ENCODE results near the gene GREM2.

DNA sequence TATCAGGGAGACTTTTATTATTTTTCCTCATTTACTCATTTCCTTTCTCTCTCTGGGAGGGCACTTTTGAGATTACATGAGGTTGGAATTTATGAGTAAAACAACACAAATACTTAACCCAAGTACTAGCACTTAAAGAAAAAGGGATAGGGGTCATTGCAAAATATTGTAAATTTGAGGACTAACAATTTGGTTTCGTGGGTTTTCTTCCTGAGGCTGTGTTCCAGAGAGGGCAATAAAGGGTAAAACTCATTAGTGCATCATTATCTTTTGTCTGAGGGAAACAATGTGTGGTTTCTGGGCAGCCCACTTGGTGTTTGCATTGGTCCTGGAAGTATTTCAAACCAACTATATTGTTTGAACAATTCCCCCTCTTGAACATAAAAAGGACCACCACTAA lies 96.5 kb downstream of the GREM2 start:
- TF ChIP-seq, protein P1, sequence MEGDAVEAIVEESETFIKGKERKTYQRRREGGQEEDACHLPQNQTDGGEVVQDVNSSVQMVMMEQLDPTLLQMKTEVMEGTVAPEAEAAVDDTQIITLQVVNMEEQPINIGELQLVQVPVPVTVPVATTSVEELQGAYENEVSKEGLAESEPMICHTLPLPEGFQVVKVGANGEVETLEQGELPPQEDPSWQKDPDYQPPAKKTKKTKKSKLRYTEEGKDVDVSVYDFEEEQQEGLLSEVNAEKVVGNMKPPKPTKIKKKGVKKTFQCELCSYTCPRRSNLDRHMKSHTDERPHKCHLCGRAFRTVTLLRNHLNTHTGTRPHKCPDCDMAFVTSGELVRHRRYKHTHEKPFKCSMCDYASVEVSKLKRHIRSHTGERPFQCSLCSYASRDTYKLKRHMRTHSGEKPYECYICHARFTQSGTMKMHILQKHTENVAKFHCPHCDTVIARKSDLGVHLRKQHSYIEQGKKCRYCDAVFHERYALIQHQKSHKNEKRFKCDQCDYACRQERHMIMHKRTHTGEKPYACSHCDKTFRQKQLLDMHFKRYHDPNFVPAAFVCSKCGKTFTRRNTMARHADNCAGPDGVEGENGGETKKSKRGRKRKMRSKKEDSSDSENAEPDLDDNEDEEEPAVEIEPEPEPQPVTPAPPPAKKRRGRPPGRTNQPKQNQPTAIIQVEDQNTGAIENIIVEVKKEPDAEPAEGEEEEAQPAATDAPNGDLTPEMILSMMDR (IDR thresholded peaks at IDR 0.05 in 2 of 3, conservative IDR thresholded peaks at IDR 0.05 in 1 of 3; ENCODE audit: control insufficient read depth in 2 of 3, extremely low read depth in 1 of 3, insufficient read depth in 1 of 3, low read depth in 3 of 3, low read length in 3 of 3): no peak
- TF ChIP-seq EZH2 (IDR thresholded peaks at IDR 0.05; ENCODE audit: borderline replicate concordance, control insufficient read depth, low read depth, low read length): no peak
- TF ChIP-seq, protein P2, sequence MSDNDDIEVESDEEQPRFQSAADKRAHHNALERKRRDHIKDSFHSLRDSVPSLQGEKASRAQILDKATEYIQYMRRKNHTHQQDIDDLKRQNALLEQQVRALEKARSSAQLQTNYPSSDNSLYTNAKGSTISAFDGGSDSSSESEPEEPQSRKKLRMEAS (IDR thresholded peaks at IDR 0.05; ENCODE audit: low read depth, low read length): no peak
- no peak for TF ChIP-seq FOS (IDR thresholded peaks at IDR 0.05; ENCODE audit: borderline replicate concordance, extremely low read depth, insufficient read length)
- TF ChIP-seq POLR2A (IDR thresholded peaks at IDR 0.05; ENCODE audit: low read depth, low read length): no peak
- TF ChIP-seq GABPA (IDR thresholded peaks at IDR 0.05; ENCODE audit: low read depth): no peak
- no peak for TF ChIP-seq ZNF384 (IDR thresholded peaks at IDR 0.05; ENCODE audit: borderline replicate concordance, low read depth, low read length)
- TF ChIP-seq CBX5 (IDR thresholded peaks at IDR 0.05; ENCODE audit: low read depth): no peak
- TF ChIP-seq HDGF (IDR thresholded peaks at IDR 0.05): no peak
- TF ChIP-seq, protein P3, sequence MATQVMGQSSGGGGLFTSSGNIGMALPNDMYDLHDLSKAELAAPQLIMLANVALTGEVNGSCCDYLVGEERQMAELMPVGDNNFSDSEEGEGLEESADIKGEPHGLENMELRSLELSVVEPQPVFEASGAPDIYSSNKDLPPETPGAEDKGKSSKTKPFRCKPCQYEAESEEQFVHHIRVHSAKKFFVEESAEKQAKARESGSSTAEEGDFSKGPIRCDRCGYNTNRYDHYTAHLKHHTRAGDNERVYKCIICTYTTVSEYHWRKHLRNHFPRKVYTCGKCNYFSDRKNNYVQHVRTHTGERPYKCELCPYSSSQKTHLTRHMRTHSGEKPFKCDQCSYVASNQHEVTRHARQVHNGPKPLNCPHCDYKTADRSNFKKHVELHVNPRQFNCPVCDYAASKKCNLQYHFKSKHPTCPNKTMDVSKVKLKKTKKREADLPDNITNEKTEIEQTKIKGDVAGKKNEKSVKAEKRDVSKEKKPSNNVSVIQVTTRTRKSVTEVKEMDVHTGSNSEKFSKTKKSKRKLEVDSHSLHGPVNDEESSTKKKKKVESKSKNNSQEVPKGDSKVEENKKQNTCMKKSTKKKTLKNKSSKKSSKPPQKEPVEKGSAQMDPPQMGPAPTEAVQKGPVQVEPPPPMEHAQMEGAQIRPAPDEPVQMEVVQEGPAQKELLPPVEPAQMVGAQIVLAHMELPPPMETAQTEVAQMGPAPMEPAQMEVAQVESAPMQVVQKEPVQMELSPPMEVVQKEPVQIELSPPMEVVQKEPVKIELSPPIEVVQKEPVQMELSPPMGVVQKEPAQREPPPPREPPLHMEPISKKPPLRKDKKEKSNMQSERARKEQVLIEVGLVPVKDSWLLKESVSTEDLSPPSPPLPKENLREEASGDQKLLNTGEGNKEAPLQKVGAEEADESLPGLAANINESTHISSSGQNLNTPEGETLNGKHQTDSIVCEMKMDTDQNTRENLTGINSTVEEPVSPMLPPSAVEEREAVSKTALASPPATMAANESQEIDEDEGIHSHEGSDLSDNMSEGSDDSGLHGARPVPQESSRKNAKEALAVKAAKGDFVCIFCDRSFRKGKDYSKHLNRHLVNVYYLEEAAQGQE (IDR thresholded peaks at IDR 0.05; ENCODE audit: low read depth, low read length): no peak
- TF ChIP-seq, protein P4, sequence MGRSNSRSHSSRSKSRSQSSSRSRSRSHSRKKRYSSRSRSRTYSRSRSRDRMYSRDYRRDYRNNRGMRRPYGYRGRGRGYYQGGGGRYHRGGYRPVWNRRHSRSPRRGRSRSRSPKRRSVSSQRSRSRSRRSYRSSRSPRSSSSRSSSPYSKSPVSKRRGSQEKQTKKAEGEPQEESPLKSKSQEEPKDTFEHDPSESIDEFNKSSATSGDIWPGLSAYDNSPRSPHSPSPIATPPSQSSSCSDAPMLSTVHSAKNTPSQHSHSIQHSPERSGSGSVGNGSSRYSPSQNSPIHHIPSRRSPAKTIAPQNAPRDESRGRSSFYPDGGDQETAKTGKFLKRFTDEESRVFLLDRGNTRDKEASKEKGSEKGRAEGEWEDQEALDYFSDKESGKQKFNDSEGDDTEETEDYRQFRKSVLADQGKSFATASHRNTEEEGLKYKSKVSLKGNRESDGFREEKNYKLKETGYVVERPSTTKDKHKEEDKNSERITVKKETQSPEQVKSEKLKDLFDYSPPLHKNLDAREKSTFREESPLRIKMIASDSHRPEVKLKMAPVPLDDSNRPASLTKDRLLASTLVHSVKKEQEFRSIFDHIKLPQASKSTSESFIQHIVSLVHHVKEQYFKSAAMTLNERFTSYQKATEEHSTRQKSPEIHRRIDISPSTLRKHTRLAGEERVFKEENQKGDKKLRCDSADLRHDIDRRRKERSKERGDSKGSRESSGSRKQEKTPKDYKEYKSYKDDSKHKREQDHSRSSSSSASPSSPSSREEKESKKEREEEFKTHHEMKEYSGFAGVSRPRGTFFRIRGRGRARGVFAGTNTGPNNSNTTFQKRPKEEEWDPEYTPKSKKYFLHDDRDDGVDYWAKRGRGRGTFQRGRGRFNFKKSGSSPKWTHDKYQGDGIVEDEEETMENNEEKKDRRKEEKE (IDR thresholded peaks at IDR 0.05): no peak

Data from GM12878 (cell line).